Fibroblast of skin of left biceps (primary cell): Measurements from ENCODE around the gene ZFP3.
"Not testable (repeated sequence)": the region's sequence is repeated elsewhere in the genome, so short reads cannot be mapped to it uniquely, and the experiment has no call there.

Source experiments
- DNase-seq, 2 experiments: peaks; one replicate each; pipeline ENCODE4 v3.0.0-alpha.2; 2013; ENCODE audit warnings: low read depth in 2 of 2

Gene ZFP3

DNA sequence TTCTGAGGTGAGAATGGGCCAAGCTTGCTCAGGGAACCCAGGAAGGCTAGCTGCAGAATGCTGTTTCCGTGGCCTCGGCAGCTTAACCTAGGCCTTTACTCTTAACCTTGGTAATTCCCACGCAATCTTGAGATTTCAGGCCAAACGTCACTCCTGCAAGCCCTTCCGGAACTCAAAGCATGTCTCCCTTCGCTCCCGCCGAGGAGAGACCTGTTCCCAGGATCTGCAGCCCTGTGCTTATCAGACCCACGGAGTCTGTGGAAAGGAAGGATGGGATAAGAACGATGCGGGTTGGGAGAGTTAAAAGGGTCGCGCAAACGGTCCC lies 524 bp upstream of the ZFP3 start:
- no peak for DNase-seq

DNA sequence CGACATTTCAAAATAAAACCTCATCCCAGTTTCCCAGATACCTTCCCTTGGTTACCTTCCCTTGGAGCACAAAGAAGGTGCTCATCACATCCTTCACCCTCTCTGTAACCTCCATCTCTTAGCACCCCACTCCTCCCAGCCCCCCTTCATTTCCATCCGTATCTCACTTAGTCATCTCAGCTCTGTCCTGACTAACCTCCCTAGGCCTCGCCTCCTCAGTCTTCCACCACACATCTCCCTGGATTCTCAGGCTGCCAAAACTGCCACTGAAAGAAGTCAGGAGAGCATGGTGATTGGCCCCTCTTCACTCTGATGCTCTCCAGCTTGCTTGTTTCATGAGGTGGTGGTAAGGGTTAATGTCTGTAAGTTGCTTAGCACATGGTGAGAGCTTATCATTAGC lies 2.3 kb downstream of the ZFP3 start:
- no peak for DNase-seq

DNA sequence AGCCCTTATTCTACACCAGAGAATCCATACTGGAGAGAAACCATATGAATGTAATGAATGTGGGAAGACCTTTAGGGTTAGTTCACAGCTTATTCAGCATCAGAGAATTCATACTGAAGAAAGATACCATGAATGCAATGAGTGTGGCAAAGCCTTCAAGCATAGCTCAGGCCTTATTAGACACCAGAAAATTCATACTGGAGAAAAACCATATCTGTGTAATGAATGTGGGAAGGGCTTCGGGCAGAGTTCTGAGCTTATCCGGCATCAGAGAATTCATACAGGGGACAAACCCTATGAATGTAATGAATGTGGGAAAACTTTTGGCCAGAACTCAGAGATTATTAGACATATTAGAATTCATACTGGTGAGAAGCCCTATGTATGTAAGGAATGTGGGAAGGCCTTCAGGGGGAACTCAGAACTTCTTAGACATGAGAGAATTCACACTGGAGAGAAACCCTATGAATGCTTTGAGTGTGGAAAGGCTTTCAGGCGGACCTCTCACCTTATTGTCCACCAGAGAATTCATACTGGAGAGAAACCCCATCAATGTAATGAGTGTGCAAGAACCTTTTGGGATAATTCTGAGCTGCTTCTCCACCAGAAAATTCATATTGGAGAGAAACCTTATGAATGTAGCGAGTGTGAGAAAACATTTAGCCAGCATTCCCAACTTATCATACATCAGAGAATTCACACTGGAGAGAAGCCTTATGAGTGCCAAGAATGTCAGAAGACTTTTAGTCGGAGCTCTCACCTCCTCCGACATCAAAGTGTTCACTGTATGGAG lies 14.1 kb downstream of the ZFP3 start:
- DNase-seq, result no peak

DNA sequence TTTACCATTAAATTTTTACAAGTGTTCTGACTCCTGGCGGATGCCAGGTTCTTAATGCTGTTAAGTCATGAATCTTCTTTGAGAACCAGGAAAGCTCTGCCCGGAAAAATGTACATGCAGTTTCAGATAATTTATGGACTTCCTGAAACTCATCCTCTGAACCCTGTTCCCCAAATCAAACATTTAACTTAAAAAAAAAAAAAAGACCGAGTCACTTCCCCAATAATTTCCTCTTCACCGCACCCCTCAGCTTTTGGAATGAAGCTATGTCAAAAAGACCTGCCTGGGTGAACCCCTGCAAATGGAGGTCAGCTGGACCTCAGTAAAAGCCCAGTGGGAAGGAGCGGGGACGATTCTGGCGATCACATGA lies 18.4 kb downstream of the ZFP3 start:
- DNase-seq, result no peak

DNA sequence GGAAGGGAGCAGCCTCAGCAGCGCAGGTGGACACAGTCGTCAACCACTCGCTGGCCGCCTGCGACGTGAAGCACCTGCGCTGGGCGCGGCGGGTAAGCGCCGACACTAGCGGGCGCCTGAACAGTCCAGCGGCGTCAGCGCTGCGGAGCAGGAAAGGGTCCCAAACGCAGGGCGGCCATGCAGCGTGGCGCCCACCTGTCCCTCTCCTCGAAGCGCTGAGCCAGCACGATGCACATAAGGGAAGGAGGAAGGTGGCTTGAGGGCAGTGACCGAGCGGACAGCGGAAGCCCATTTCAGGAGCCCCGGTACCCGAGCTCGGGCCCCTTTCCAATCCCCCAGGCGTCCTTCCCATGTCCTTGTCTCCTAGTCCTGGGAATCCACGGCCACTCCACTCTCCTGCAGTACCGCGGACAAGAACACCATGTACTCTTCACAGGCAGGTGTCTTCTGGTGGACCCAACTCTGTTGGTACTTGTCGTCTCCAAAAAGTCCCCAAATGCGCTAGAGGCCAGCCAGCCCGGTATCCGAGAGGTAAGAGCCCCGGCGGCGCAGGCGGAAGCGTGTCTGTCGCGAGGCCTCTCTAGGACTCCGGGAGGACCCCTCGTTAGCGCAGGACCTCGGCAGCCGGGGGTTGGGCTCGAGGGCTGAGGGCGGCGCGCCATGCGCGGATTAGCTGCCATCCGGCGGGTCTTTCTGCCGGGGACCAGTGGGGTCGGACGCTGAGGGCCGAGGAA lies 19.0 kb downstream of the ZFP3 start:
- no peak for DNase-seq

DNA sequence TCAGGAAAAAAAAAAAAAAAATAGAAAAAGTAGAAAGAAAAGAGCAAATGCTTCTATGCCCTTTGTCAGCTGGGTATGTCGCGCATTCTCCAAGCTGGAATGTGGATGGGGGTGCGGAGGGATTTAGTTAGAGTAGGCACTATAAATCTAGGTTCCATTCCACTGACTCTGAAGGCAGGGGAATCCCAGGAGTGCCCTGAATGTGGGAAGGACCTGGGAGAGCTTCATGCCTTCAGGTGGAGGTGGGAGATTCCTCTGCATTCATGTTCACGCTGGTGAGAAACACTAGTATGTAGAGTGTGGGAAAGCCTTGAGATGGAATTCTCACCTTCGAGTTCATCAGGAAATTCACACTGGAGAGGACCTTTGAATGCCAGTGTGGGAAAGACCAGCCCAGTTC lies 21.0 kb downstream of the ZFP3 start:
- DNase-seq, result no peak

DNA sequence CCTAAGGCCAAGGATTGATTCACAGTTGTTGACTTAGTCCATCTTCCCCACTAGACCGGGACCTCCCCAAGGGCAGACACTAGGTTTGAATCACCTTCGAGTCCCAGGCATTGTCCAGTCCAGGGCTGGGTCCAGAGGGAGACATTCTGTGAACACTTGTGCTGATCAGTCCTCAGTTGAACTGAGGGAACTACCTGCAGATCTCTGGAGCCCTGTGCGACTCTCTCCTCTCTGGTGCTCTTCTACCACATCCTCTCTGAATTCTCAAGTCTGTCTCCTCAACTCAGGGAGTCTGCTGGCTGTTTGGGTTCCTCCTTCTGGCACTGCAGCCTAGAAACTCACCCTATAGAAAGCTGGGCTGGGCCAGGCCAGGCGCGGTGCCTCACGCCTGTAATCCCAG lies 22.6 kb downstream of the ZFP3 start:
- no peak for DNase-seq

DNA sequence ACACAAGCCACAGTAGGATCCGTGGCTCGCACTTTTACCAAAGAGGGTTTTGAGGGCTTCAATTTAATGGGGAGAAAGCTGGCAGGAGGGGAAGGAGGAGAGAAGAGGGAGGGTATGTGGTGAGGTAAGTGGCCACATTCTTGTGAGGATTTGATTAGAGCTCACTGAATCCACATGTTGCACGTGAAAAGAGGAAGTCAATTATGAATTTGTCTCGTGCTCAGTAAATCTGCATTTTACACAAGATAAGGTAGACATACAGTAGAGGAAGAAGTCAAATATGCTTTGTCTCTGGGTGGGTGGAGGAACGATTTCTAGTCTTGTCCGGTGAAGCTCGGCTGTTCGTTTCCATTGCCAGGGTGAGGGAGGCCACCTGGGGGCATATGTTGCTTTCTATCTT lies 32.5 kb downstream of the ZFP3 start:
- DNase-seq, result no peak

DNA sequence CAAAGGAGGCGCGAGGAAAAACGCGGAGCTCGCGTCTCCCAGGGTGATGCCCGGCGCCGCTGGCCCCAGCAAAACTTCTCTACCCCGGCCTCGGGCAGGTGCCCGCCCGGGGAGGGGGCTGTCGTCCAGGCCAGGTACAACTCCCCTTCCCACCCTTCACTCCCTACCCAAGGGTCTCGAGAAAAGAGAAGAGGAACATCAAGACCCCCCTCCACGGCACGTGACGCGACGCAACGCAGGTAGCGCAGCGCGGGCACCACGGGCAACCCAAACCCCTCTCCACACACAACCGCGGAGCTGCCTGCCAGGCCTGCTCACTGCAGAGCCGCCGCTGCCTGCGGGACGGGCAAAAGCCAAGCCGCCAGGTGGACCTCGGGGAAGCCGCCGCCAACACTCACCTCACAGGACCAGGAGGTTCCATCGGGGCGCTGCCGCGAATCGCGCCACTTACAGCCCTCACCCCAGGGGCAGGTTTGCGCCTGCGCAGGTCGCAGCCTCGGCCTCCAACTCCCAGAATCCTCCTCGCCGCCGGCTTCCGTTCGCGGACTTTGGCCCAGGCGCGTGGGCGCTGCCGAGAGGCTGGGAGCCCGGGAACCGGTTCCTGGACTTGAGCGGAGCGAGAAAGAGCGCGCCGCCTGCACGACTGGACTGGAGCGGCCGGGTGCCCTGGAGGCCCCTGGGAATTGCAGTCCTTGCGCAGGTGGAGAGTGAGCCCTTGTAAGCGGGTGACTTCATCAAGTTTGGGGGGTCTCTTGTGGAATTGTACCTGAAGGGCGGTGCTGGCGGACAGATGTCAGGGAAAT lies 33.3 kb downstream of the ZFP3 start, which contains the start of gene ZNF232:
Gene ZNF232 (minus strand): TSS at position 477 of the 803 bp plus-strand sequence. CDS start 56 bp downstream, at position 421.
- peak; percentile 66 to 77 for DNase-seq

DNA sequence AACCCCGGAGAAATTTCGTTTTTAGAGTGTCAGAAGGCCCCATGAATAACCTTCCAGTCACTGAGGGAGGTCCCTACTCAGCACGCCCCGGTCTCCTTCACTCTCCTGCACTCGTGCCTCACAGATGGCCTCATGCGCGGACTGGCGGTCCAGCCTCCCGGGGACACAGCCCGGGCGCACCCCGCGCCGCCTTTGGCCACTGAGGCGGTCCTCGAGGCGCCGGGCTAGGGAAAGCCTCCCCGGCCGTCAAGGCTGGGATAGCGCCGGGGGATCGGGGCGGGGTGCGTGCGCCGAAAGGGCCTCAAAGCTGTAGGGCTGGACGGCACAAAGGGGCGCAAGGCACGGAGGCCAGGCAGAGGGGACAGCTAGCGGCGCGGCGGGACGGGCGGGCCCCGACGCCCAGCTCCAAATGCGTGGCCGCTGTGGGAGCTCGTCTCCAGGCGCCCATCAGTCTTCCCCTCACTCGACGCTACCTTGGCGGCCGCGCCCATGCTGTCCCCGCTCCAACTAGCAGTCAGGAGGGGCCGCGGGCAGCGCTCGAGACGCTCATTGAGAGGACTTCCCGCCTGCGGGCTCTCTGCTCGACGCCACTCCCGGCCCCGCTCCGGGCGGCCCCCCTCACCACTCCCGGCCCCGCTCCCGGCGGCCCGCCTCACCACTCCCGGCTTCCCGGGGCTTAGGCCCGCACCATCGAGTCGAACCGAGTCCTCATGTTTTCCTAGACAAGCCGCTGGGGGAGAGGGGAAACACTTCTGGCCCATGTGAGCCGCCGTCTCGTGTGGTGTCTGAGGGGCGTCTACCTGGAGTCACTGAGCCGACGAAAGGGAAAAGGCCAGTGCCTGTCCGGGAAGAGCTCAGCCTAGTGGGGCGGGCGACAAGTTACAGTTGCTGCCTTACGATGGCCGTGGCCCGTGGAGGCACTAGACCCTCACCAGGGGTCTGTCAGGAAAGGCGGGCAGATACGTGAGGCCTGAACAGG lies 37.7 kb downstream of the ZFP3 start, which contains the start of gene USP6:
Gene USP6 (plus strand): TSS at position 360 of the 979 bp plus-strand sequence. CDS start 14,336 bp downstream, outside the sequence.
- DNase-seq, result no peak

DNA sequence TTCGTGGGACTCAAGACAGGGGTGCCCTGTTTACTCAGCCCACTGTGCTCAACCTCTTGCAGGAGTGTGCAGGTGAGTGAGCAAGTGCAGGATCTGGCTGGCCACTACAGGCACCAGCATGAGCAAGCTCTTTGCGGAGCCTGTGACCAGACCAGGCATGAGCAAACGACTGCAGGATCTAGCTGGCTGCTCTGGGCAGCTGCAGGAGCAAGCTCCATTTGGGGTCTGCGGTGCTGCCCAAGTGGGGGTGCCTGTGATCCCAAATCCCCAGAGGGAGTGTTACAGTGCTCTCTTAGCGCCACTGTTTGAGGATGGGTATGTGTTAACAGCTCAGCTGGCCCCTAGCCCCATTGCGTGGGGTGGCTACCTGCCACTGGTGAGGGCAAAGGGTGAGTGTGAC lies 40.0 kb downstream of the ZFP3 start:
- no peak for DNase-seq

DNA sequence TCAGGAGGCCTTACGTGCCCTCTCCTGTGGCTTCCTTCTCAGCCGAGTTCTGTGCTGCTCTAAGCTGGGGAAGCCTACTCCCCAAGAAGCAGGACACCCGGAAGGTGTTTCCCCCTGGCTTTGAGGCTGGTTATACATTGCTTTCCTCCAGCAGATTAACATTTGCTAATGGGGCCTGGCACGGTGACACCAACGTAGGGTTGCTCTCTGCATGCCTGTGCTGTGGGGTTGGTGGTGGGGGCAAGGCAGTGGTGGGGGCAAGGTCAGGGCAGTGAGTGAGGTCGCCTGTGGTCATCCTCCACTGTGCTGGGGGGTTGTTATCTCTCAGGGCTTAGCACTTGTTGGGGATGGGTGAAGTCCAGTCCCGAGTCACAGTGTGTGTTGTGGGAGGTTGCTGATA lies 41.8 kb downstream of the ZFP3 start:
- no peak for DNase-seq

DNA sequence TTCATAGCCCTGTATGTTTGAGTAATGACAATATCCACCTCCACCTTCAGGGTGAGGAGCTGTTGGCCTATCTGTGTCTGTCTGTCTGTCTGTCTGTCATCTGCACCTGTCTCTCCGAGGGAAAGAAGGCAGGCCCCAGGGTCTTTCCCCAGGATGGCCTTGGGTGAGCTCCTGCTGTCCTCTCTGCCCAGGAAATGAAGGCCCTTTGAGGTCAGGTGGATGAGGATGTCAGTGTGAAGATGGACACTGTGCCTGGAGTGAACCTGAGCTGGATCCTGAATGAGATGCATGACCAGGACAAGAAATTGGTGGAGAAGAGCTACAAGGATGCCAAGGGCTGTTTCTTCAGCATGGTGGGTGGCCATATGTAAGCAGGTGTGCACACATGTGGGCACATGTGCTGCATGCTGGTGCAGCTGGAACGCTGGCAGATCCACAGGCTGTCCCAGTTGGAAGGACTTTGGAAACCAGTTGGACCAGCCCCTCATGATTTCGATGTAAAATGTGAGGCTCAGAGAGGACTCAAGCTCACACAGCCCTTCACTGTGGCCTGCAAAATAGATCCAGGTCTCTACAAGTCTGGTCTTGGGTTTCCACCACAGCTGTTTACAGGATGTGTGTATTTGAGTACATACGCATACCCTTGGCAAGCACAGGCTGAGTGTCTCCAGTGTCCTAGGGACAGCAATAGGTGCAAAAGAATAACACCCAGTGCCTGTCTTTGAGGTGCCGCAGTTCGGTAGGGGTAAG lies 42.3 kb downstream of the ZFP3 start:
- not testable (repeated sequence) for DNase-seq

DNA sequence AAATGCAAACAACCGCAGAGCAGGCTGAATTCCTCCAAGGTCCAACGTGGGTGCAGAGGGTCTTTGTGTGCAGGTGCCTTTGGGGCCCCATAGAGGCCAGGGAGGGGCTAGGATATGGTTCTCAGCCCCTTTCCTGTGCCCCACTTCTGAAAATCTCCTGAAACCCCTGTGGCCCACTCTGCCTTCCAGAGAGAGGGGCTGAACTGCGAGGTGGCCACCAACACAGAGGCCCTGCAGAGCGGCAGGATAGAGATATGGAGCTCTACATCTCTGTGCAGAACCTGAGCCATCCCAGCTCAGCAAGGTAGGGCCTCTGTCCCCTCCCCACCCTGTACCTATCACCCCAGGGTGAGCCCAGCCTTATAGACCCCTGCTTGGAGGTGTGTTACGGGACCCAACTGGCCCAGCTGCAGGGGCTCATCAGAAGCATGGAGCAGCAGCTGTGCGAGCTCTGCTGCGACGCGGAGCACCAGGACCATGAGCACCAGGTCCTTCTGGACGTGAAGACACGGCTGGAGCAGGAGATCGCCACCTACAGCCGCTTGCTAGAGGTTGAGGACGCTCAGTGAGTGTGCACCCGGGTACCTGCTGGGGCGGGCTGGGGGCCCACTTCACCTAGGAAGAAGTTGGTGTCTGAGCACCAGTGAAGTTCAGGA lies 43.0 kb downstream of the ZFP3 start:
- DNase-seq, result no peak

DNA sequence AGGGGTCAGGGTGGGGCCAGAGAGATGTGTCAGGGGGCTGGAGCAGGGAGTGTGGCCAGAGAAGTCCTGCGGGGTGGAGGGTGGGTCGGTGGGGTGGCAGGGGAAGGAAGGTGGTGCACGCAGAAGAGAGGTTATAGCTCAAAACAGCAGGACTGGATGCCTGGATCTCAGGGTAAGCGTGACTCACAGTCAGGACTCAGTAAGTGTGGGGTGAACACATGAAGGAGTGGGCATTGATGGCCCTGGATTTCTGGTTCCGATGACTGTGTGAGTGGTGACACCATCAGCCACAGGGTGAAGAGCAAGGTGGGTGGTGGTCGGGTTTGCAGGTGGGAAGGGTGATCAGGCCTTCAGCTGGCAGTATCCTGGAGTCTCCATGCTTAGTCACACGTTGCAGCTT lies 43.8 kb downstream of the ZFP3 start:
- DNase-seq, result not testable (repeated sequence)

DNA sequence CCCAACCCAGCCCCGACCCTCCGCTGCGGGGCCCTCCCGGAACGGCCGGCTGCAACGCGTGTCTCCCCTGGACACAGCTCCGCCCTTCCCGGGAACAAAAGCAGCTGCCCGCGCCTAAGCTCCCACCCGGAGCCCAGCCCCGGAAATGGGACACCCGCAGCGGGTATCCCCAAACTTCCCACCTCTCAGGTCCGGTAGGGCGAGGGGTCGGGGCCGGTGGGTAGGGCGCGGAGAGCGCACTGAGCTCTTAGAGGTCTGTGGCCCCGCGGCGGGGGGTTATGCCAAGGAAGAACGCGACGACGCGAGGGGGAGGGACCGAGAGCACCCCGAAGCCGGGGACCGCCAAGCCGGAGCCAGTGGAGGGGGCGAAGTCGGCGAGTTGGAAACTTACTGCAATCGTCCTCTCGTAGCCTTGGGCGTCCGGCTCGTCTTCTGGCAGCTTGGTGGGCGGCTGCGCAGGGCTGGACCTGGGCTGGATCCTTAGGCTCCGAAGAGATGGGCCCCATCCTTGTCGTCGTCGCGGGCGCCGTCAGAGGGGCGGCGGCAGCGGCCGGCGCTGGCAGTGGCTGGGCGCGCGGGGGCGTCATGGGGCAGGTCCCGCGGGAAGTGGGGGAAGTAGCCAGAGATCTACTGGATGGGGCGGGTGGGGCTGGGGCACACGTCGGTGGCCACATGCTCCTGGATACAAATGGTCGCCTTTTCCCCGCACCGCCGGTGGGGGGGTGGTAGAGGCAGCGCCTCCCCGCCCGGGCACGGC lies 44.5 kb downstream of the ZFP3 start:
- DNase-seq, result no peak

DNA sequence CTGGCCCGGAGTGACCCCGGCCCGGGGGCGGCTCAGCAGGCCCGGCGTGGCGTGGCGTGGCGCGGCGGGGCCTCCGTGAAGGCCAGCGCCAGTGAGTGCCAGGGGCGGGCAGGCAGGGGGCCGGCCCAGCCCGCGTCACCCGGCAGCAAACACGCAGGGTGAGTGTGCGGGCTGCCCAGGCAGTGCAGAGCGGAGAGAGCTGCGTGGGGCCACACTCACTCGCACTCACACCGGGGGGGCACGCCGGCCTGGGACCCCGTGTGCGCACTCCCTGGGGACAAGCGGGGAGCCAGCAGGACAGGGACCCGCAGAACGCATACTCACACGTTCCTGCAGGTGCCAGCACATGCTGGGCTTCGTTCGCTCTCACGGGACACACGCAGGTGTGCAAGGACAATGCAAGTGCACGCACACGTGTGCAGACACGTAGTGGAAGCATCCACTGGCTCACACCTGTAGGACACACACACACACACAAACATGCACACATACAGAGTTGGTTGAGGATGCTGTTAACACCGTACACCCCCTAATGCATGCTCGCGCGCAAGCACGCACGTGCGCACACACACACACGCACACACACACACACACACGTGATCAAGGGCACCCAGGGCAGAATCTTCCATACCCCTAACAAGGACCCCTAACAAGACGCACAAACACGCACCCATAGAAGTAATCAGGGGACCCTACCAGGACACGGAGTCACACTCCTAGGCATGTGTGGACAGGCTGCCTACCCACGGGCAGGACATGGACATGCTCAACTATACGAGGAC lies 45.3 kb downstream of the ZFP3 start:
- DNase-seq, result no peak

DNA sequence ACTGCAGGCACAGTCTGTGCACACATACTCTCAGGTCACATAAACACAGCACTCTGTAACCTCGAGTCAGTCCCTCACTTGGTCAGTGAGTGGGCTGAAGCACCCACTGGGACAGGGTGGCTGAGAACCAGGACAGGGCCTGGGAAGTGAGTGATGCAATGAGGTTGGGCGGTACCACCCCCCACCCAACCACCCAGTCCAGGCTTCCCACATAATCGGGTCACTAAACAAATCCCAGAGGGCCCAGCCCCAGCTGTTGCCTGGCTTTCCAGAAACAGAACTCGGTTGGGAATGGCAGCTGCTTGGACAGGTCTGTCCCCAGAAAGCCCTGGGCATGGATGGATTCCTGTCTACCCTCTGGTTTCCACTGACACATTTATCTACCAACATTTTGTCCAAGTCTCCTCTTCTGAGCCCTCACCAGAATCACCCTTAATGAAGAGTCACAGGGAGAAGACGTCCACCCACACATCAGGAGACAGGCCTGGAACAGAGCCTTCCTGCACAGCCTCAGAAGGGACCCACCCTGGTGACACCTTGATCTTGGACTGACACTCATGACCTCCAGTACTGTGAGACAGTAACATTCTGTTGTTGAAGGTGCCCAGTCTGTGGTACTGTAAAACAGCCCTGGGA lies 46.0 kb downstream of the ZFP3 start:
- not testable (repeated sequence) for DNase-seq
